ENCODE data around the gene SYDE1.
"Not testable (repeated sequence)": the region's sequence is repeated elsewhere in the genome, so short reads cannot be mapped to it uniquely, and the experiment has no call there.

SYDE1 gene

GRCh38 chr19:15107061-15108010 lies at the start of gene SYDE1:
TSS of gene SYDE1 (plus strand) at chr19:15107401. CDS start at chr19:15107434, 33 bp downstream.
- no peak for DNase-seq

- DNase-seq, result no peak
Observed at GRCh38 chr19:15062036-15062435, 45.2 kb upstream of the SYDE1 start.

DNA sequence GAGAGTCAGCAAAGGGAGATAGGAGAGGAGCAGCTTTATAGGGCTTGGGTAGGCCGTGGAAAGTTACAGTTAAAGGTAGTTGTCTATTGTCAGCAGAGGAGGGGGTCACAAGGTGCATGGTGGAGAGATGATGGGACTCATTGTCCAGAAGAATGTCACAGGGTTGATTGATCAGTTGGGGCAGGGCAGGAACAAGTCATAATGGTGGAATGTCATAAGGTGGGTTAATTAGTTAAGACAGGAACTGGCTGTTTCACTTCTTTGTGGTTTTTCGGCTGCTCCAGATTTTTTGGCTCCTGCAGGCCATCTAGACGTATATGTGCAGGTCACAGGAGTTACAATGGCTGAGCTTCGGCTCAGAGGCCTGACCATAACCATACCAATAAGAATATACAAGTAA lies 36.8 kb upstream of the SYDE1 start:
- not testable (repeated sequence) for DNase-seq

- no peak for DNase-seq
Observed at GRCh38 chr19:15072930-15073647, 34.1 kb upstream of the SYDE1 start.

DNA sequence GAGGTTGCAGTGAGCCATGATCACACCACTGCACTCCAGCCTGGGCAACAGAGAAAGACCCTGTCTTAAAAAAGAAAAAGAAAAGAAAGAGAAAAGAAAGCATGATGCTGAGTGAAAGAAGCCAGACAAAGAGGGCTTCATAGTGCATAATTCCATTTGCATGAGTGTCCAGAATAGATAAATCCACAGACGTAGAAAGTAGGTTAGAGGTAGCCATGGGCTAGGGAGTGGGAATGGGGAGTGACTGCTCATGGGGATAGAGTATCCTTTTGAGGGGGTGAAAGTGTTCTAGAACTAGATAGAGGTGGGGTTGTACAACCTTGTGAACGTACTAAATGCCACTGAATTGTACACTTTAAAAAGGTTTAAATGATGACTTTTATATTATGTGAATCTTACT lies 32.8 kb upstream of the SYDE1 start:
- DNase-seq, result no peak

DNA sequence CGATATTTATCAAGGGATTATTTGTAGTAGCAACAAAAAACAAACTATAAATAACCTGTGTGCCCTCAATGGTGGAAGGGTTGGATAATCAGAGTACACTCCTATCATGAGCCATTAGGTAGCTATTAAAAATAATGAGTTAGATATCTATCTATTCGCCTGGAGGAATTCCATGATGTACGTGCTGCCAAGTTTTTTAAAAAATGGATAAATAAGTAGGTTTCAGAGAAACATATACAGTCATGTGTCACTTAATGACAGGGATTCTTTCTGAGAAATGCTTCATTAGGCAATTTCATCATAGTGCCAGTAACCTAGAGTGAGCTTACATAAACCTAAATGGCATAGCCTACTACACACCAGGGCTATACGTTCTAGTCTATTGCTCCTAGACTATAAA lies 31.4 kb upstream of the SYDE1 start:
- no peak for DNase-seq

DNA sequence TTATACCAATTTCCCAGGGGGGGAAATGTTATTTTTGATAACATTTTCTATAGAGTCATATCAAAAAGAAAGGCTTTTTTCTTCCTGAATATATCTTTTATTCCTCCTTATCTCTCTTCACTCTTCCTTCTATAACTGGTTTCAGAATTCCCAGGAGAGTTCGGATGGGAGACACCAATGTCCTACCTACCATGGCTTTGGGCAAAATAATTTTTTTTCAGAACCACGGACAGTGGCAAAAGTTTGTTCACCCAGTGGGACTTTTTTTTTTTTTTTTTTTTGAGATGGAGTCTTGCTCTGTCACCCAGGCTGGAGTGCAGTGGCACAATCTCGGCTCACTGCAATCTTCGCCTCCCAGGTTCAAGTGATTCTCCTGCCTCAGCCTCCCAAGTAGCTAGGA lies 27.2 kb upstream of the SYDE1 start:
- DNase-seq, result not testable (repeated sequence)

- DNase-seq, result no peak
Observed at GRCh38 chr19:15081911-15082310, 25.3 kb upstream of the SYDE1 start, which contains the start of gene OR1I1. TSS of gene OR1I1 (plus strand) at chr19:15082211. CDS start at chr19:15087066, 4,855 bp downstream.

DNA sequence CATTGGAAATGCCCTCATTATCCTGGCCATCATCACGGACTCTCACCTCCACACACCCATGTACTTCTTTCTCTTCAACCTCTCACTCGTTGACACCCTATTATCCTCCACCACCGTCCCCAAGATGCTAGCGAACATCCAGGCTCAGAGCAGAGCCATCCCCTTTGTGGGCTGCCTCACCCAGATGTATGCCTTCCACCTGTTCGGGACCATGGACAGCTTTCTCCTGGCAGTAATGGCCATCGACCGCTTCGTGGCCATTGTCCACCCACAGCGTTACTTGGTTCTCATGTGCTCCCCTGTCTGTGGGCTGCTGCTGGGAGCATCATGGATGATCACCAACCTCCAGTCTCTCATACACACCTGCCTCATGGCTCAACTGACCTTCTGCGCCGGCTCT lies 20.0 kb upstream of the SYDE1 start:
- DNase-seq, result no peak

- peak; percentile 57 for DNase-seq
Observed at GRCh38 chr19:15091918-15092753, 15.1 kb upstream of the SYDE1 start.

GRCh38 chr19:15093001-15093400 lies 14.2 kb upstream of the SYDE1 start:
- no peak for DNase-seq

GRCh38 chr19:15096223-15096622 lies 11.0 kb upstream of the SYDE1 start:
- DNase-seq, result no peak

GRCh38 chr19:15097980-15098379 lies 9.2 kb upstream of the SYDE1 start:
- not testable (repeated sequence) for DNase-seq

DNA sequence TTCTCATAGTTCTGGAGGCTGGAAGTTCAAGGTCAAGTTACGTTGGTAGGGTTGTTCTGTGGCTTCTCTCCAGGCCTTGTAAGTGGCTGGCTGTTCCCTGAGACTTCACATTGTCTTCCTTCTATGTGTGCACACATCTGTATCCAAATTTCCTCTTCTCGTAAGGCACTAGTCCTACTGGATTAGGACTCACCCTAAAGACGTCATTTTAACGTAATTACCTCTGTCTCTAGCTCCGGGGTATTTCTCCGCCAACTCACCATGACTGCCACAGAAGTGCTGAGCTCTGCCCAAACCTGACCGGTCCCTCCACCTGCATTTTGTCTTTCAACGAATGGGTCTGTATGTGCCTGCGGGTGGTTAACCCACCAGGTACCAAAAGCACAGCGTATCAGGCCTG lies 8.7 kb upstream of the SYDE1 start:
- no peak for DNase-seq

- no peak for DNase-seq
Observed at GRCh38 chr19:15099017-15099582, 8.1 kb upstream of the SYDE1 start.

- DNase-seq, result peak; percentile 0
Observed at GRCh38 chr19:15101479-15102082, 5.6 kb upstream of the SYDE1 start.

GRCh38 chr19:15104003-15104402 lies 3.2 kb upstream of the SYDE1 start:
- DNase-seq, result no peak

GRCh38 chr19:15104411-15104810 lies 2.8 kb upstream of the SYDE1 start:
- DNase-seq, result no peak

DNA sequence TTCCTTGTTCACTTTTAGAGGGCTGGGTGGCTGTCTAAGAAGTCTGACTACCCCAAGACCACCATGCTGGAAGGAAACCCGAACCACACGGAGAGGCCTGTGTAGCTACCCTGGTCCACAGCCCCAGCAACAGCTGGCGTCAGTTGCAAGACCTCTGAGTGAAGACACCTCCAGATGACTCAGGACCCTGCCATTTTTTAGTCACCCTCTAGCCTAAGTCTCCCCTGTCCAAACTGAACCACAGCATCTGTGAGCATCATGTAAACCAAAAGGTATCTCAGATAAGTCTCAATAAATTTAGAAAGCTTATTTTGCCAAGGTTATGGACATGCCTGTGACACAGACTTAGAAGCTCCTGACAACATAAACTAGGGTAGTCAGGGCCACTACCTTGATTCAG lies 2.2 kb upstream of the SYDE1 start:
- no peak for DNase-seq

DNA sequence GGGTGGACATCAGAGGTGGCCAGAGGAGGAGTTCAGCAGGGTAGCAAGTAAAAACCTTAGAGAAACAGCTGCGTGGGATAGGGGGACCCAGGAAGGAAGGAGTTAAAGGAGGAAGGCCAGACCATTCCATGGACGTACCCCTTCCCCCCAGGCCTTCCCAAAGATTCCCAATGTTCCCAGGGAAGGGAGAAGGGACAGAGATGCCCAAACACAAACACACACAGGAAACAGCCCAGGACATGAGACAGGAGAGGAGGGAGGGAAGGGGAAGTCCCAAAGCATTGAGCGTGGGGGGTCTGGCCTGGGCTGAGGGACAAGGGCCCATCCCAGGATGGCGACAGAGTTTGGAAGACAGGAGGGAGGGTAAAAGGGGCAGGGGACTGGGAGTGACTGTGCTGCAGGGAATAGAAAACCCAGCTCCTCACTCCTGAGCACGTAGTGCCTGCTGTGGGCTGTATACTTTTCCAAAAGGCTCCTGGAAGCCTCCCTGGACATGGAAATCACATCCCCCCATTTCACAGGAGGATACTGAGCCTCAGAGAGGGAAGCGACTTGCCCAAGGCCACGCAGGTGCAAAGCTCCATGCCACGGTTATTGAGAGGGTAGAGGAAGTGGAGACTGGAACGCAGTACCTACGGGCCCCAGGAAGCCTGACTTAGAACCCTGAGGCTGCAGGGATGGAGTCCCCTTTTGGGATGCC lies 1.1 kb downstream of the SYDE1 start:
- no peak for DNase-seq
